BE2C (cell line): Measurements from ENCODE around the gene SERPINB7.

Source experiments
- DNase-seq: peaks from one replicate; pipeline ENCODE4 v3.0.0-alpha.2; 2020
- H3K27me3 ChIP-seq: fragments of 250-450 bp; sonication (Bioruptor Pico); 2 replicates; pipeline ENCODE4 v1.5.1; 2020; ENCODE audit warnings: mild to moderate bottlenecking
- H3K36me3 ChIP-seq: fragments of 250-450 bp; sonication (Bioruptor Pico); 2 replicates; pipeline ENCODE4 v1.5.1; 2020; ENCODE audit warnings: mild to moderate bottlenecking
- H3K4me1 ChIP-seq: fragments of 250-450 bp; sonication (Bioruptor Pico); 2 replicates; pipeline ENCODE4 v1.5.1; 2020
- H3K4me3 ChIP-seq: 2 replicates; pipeline ENCODE4 v1.5.1; 2011; ENCODE audit warnings: low read depth, low read length
- H3K9me3 ChIP-seq: fragments of 250-450 bp; sonication (Bioruptor Pico); 2 replicates; pipeline ENCODE4 v1.5.1; 2020
- CTCF ChIP-seq: IDR thresholded peaks from 2 replicates; pipeline ENCODE4 v1.5.1; 2012; ENCODE audit warnings: mild to moderate bottlenecking, low read depth, low read length

SERPINB7 gene

GRCh38 chr18:63837590-63837989, 62.4 kb downstream of the SERPINB7 start:
- Histone ChIP-seq H3K36me3 (no peaks in the 10 kb centered on the region), H3K9me3 (no peaks in the 10 kb centered on the region), H3K4me1 (no peaks in the 10 kb centered on the region), H3K27me3 (no peaks in the 10 kb centered on the region), H3K4me3 (no peak overlapping the region)
- DNase-seq = no peak
- TF ChIP-seq CTCF = no peak

GRCh38 chr18:63843008-63843407, 67.8 kb downstream of the SERPINB7 start:
- H3K9me3 ChIP-seq = no peaks in the 10 kb centered on the region

GRCh38 chr18:63844254-63844653, 69.0 kb downstream of the SERPINB7 start:
- H3K36me3 ChIP-seq = no peaks in the 10 kb centered on the region
- TF ChIP-seq CTCF = peak; percentile 31
- no peaks in the 10 kb centered on the region for H3K27me3 ChIP-seq
- no peak overlapping the region for H3K4me3 ChIP-seq
- DNase-seq = no peak
- H3K4me1 ChIP-seq = no peaks in the 10 kb centered on the region
- H3K9me3 ChIP-seq = no peaks in the 10 kb centered on the region

More at GRCh38 chr18:63843008-63843407, 67.8 kb downstream of the SERPINB7 start:
- DNase-seq = no peak
- H3K36me3 ChIP-seq = no peaks in the 10 kb centered on the region
- no peak overlapping the region for H3K4me3 ChIP-seq
- H3K4me1 ChIP-seq = no peaks in the 10 kb centered on the region
- H3K27me3 ChIP-seq = no peaks in the 10 kb centered on the region
- TF ChIP-seq CTCF = no peak

- DNase-seq = peak; percentile 4
- no peaks in the 10 kb centered on the region for H3K36me3 ChIP-seq
- no peaks in the 10 kb centered on the region for H3K9me3 ChIP-seq
- no peaks in the 10 kb centered on the region for H3K4me1 ChIP-seq
- TF ChIP-seq CTCF = peak; percentile 56
- H3K27me3 ChIP-seq = no peaks in the 10 kb centered on the region
- H3K4me3 ChIP-seq = no peak overlapping the region
These were observed 72.9 kb downstream of the SERPINB7 start for GRCh38 chr18:63848159-63848558.

GRCh38 chr18:63850020-63850419, 74.8 kb downstream of the SERPINB7 start:
- no peaks in the 10 kb centered on the region for H3K4me1 ChIP-seq
- no peaks in the 10 kb centered on the region for H3K27me3 ChIP-seq
- no peak overlapping the region for H3K4me3 ChIP-seq
- peak; percentile 38 for TF ChIP-seq CTCF
- no peaks in the 10 kb centered on the region for H3K9me3 ChIP-seq
- H3K36me3 ChIP-seq = no peaks in the 10 kb centered on the region
- peak; percentile 12 for DNase-seq

- Histone ChIP-seq H3K4me1 (no peaks in the 10 kb centered on the region), H3K27me3 (no peaks in the 10 kb centered on the region), H3K9me3 (no peaks in the 10 kb centered on the region), H3K36me3 (no peaks in the 10 kb centered on the region), H3K4me3 (no peak overlapping the region)
- no peak for DNase-seq
- no peak for TF ChIP-seq CTCF
These were observed 75.4 kb downstream of the SERPINB7 start for GRCh38 chr18:63850636-63851035.
